ENCODE results near the gene SLC1A1.

Gene SLC1A1

DNA sequence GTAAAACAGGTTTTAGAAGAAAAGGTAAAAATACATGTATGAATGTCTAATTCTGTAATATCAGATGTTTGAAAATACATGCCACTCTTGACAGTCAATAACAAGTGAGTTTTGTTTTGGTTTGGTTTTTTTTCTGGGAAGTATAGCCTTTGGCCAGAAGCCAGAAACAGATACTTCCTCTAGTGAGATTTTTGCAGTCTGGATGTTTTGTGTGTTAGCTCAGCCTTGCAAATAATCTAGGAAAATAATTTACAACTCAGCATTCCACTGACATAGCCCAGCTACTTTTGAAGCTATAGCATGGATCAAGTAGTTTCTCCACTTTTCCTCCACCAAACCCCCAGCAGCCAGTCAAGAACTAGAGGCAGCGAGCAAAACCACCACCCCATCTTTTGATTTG, 56.7 kb downstream of the SLC1A1 start:
- DNase-seq, result no peak

DNA sequence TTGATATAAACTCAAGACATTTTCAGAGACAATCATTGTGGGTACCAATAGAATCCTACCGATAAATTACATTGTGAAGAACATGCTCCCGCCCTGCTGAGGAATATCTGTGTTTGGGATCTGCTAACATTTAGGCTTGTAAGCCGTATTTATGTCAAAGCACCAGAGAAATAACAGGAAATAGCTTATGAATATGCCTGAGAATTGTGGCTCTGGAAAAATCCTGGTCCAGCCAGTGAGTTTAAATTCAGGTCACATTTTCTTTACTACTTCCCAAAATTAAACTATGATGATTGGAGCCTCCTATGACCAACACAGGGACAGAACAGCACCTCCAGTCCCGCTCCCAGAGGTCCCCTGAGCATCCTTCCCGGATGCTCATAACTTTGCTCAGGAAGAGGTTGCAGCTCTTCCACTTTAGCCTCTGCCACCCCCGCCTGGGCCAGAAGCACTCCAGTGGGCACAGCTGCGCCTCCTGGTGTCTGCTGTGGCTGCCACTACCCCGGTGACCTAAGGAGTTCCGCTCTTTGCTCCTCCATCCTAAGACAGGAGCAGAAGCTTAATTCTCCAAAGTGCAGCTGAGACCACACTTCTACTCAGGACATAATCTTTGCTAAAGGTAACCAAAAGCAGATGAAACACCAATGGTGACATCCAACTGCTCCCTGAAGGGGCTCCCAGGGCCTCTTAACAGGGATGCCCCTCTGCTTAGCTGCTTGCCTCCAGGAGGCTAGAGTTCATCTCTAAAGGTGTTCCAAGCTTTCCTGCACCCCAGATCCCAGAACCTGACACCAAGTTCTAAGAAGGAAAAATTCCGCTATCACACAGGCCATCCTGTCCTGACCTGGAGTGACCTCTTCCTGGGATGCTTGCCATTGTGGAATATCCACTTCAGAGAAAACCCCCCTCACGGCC, 58.8 kb downstream of the SLC1A1 start:
- DNase-seq, result peak; percentile 29

DNA sequence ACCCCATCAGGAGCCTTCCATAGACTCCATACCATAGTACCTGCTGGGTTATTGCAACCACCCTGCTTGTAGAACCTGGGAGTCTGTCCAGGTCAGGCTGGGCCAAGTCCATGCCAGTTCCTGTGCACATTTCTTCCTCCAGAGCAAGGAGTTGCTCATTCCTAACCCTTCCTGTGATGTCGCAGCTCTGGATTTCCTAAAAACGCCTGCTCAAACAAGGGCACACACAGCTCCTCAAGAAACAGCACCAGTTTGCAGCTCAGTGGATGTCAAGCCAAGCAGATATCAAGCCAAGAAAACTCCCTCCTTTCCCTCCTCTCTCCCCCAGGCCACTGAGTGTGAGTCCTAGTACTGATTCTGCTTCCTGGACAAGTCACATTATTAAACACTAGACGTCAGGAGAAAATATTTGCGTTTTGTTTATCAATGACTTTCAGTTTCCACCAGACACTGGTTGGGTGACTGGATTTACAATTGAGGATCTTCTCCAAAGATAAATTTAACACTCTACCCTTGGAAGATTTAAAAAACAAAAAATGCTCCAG, 59.6 kb downstream of the SLC1A1 start:
- no peak for DNase-seq

DNA sequence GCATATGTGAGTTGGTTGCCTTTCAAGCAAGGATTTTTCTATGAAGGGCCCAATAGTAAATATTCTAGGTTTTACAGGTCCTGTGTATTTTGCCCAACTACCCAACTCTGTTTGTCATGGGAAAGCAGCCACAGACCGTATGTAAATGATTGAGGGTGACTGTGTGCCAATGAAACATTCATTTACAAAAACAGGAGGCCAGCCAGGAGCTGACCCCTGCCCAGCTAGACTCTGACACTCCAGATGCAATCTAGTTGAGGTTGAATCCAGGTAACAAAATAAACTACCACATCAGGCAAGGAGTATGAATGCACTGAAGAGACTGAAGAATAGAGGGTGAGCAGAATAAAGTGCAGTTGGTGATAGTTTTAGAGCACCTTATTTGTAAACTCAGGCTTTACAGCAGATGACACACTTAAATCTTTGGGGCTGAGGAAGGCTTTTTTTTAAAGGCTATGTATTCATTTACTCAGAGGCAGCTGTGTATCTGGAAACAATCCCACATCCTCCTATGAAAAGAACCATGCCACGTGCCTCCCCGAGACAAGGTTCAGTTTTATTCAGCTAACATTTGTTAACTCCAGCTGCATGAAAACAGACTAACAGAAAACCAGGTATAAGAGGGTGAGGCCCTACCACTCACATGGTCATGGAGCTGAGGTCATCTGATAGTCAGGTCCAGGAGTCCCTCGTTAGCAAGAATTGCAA, 60.7 kb downstream of the SLC1A1 start:
- DNase-seq, result no peak

DNA sequence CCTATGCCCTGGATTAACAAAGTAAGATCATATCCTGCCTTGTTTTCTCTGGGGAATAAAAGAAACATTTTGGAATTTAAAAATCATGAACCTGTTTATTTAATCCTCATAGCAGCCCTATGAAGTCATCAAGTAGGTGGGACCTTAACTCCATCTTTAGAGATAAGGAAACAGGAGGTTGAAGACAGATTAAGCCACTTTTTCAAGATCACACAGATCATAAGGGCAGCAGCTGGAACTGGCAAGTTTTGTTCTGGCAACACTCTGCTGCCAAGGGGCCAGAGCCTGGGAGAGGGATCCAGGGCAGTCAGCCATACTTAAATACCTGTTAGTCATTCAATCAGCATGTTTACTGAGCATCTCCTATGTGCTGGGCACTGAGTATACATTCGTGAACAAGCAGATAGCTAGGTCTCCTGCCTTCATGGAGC, 63.7 kb downstream of the SLC1A1 start:
- DNase-seq, result no peak

DNA sequence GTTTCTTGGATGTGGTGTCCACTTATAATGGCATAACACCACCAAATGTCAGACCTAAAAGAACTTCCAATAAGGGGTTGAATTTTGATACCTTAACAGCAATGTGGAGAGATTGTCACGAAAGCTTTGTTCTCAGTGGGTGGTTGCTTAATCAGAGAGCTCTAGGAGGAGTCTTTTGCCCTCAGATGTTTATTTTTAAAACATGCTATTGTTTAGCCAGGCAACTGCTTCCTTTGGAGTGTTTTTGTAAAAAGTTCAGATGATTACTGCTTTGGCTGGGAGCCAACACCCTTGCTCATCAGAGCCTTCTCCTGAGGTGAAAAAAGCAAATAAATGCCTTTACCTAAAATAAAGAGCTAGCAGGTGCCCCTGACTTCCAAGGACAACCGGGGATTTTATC, 65.0 kb downstream of the SLC1A1 start:
- no peak for DNase-seq

DNA sequence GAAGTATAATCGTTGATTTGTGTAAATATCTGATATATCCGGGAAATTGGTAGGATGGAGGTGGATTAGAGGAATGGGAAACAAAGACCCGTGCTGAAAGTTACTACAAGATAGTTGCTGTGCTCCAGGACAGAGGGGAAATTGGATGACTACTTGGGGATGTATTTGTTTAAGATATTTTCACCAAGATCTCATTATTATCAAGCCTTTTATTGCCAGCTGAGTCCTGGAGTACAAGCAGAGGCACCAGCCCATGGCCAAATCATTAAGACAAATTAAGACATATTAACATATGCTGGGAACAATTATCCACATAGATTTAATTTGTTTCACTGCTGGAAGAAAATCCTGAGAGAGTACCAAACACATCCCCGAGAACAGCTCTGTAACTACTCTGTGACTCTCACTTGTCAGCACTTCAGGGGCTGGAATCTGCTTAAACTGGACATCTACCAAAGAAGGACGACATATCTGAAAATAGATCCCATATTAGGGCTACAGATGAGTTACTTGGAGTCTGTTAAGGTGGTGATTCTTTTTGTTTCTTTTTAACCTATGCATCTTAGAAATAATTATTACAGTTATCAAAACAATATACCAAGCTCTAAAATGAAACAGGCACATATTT, 68.2 kb downstream of the SLC1A1 start:
- no peak for DNase-seq

DNA sequence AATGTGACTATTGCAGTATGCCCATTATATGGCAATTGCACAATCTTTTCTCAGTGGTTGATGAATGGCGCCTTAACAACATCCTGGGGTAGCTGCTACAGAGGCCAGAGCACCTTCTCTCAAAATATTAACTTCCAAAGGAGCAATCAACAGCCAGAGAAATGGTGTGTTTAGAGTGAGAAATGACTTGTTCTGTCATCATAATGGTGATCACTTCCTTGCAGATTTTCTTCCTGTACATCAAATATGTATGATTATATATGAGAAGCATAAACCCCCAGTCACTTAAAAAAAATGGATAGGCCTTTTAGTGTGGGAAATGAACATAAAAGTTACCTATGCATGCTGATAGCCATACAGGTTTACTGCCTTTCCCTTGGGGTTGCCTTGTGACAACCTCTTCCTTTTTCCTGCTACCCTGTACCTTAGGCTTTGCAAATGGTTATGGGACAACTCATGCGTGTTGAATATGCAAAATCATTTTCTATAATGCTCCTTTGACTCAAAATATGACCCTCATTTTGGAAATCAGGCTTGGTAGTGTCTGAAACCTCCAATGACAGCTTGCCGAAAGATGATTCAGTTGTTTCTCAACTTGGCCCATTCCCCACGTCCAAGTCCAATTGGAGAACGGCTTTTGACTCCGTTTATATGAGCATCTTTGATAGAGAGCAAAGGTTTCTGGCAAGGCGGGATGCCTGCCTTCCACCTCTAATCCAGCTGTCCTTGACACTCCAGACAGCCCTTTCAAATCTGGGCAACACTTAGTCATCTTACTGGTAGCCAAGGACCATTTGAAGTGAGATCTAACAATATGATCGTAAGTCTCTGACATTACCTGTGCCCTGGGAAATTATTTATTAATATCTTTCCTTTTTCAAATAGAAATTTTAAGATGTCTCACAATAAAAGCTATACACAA, 69.3 kb downstream of the SLC1A1 start:
- no peak for DNase-seq

DNA sequence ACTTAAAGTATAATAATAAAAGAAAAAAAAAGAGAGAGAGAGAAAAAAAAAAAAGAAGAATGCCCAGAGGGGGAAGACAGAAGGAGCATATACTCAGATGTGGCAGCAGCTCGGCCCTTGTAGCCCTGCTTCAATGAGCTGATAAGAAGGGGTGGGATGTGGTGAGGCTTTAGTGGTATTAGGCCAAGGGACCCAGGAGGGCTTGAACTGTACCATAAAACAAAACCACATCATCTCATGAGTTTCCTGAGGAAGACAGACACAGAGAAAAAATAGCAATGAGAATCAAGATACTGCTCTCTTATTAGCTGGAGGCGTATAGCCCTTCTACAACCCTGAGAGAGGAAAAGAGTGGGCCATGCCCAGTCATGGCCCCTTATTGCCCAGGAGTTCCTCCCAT, 72.8 kb downstream of the SLC1A1 start:
- DNase-seq, result no peak

DNA sequence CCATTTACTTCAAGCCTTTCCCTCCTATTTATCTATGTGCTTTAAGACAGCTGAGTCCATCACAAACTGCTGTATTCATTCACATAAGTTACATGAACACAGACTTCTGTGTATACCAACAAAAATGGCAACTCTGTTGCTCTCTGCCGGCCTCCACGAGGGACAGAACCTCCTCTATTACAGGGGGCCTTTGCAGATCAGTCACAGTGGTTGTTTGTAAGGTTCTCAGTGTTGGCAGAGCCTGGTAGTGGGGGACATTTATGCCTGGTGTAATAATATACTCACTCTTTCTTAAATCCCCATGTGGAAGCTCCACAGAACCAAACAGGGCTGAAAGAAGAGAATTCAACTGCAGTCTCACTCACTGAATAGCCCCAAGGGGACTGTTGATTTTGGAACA, 76.5 kb downstream of the SLC1A1 start:
- no peak for DNase-seq

DNA sequence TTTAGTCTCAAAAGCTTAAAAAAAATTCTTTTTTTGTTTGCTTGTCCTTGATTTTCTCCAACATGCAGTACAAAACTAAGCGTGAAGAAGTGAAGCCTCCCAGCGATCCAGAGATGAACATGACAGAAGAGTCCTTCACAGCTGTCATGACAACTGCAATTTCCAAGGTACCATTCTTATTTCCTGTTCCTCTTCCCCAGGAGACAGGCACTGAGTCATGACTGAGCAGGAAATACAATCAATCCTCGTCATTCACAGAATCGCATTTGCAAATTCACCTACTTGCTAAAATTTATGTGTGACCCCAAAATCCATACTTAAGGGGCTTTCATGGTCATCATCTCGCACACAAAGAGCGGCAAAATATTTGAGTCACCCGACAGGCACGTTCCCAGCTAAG, 77.3 kb downstream of the SLC1A1 start:
- no peak for DNase-seq

DNA sequence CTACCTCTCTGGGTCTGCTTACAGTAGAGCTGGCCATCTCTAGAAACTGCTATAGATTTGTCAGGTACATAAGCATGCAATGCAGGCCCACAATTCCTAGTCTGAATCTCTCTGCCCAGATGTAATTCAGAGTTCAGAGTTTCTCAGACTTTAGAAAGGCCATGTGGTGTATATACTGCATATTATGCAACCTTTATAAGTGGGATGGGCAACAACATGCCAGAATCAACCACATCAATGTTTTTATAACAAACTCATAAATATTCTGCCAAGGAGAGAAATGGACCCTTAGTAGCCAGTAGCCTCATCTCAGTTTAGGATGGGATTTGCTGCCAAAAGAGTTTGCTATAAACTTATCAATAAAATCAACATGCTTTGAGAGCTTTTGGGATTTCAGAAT, 78.8 kb downstream of the SLC1A1 start:
- no peak for DNase-seq

DNA sequence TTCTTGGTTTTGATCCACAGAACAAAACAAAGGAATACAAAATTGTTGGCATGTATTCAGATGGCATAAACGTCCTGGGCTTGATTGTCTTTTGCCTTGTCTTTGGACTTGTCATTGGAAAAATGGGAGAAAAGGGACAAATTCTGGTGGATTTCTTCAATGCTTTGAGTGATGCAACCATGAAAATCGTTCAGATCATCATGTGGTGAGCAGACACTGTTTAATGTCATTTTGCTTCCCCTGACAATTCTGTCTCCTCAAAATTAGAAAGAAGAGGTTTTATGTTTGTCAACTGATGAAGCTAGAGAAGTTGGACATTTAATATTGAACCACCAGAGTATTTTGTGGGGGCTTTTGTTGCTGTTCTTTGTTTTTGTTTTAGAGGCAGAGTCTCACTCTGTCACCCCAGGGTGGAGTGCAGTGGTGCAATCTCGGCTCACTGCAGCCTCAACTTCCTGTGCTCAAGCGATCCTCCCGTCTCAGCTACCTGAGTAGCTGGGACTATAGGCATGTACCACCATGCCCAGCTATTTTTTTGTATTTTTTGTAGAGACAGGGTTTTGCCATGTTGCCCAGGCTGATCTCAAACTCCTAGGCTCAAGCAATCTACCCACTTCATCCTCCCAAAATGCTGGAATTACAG, 82.0 kb downstream of the SLC1A1 start:
- DNase-seq, result peak; percentile 26

DNA sequence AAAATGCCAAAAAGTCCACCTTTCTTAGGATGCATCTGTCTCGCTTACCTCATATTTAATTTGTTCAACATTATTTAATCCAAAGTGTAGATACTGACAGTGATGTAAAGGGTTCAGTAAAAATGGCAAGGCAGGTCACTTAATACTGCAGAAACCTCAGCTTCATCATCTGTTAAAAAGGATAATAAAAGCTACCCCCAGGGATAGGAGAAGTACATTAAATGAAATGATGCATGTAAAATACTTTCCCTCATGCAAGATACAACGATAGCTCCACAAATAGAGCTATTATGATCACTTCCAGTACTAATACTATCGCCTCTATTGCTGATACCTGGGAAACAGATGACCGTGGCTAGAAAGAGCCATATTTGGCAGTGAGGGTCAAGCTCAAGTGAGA, 82.9 kb downstream of the SLC1A1 start:
- DNase-seq, result no peak

DNA sequence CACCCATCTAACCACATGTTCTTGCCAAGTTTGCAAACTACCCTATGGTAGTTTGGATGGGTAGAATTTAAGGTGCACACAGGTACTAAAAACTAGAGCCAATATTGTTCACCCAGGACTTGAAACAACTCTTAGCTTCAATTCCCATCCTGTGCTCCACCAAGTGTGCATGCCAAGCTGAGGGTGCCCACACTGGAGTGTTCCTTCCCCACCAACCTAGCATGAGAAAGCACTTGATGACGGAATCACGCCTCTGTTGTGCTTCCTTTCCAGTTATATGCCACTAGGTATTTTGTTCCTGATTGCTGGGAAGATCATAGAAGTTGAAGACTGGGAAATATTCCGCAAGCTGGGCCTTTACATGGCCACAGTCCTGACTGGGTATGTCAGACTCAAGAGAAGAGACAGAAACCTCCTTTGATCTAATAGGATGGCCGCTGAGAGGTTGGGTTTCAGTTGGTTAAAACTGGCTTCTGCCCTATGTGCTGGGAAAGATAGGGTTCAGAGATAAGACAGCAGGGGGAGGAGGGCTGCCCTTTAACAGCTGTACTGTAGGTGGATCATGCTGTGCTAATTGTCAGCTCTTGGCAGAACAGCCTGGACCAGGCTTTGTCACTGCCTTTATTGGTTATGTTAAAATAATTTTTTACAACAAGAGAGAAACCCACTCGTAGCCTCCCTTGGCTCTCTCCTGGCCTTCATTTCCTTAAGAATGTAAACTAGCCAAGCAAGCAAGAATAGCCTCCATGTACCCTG, 83.5 kb downstream of the SLC1A1 start:
- no peak for DNase-seq

DNA sequence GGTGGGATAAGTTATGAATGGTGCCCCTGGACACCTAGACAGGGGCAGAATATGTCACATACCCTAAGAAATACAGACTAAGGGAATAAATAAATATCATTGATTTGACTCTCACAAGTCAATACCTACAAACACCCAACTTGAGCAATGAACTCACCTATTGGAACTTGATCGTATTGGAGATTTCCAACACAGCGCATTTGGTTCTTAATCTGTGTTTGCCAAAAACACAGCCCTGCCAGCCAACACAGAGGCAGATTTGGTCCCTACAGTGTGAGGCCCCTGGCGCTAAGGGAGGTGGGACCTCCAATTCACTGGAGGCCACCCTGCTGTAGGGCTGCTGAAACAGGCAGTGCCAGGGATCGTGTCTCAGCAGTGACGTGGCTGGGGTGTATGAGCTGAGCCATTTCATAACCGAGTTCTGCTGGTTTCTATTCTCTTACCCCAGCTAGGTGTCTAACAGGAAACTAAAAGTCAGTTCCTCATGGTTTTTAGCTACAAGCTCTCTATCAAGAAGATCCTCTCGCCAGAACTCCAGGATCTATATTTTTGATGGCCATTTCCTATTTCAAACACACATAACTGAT, 84.5 kb downstream of the SLC1A1 start:
- no peak for DNase-seq

DNA sequence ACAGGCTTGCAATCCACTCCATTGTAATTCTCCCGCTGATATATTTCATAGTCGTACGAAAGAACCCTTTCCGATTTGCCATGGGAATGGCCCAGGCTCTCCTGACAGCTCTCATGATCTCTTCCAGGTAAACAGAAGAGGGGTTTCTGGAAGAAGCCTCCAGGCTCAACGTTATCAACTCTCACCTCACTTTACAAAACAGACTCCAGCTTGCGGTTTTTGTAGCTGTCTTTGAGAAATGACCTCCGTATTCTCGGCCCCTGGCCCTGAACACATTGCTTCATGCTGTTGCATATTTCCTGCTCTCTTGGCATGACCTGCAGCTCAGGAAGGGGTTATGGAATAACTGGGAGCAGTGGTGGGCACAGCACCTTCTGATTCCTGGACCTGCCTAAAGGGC, 85.7 kb downstream of the SLC1A1 start:
- DNase-seq, result no peak

DNA sequence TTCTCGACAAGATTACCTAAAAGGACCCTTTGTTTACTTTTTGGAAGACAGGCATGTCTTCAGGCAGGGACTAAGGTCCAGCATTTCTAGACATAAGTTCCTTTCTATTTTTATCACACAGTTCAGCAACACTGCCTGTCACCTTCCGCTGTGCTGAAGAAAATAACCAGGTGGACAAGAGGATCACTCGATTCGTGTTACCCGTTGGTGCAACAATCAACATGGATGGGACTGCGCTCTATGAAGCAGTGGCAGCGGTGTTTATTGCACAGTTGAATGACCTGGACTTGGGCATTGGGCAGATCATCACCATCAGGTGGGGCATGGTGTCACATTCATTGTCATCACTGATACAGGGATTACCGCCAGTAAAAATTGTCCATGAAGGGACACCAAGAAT, 86.2 kb downstream of the SLC1A1 start:
- DNase-seq, result no peak

DNA sequence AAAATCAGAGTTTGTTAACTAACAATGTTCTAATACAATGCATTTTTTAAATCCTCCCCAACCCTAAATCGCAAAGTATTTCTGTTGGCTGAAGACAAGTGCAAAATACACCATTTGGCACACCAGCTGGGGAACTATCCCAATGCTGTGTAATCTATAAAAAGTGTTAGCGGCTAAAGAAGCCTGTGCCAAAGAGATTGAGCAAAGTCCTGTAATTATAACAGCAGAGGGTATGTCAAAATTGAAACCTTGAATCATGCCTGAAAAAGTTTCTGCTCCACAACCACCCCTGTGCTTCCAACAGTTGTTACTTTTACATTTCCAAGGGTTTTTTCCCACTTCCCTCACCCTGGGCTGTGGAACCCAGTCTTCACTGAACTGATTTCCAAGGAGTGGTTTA, 88.7 kb downstream of the SLC1A1 start:
- DNase-seq, result no peak

DNA sequence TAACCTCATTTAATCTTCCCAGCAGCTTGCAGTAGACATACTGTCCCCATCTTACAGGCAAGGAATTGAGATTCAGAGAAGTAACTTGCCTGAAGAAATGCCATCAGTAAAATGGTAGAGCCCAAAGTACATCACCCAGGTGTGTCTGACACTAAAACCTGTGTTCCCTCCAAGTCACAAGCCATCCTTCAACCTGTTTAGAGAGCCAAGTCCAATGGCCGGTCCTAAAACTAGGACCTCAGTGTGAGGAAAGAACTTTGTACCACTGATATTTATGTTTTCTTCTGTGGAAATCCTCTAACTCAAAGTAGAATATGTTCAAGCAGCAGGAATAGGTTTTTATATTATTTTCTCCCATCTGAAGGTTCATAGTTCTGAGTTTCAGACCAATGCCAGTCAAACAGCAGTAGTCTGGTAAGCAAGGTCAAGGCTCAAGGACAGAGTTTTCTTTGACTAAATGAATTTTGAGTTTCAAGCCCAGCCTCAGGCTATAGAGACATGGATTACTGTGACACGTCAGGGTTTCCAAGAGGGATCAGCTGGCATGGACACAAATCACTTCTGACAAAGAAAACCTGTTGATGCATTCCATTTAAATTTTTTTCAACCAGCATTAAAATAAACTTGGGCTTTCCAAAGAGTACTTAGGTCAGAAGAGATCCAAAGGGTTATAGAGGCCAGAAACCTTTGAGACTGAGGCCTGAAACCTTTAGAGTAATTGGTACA, 90.9 kb downstream of the SLC1A1 start:
- DNase-seq, result no peak
